Hepatocyte (in vitro differentiated cells): ENCODE results near the gene CPEB4. TPM values are rescaled to one million over a fixed set of nuclear protein-coding genes. Genes with fewer than 3 reads are reported as not detected.

Experiments
- DNase-seq: peaks from one replicate; pipeline ENCODE4 v3.0.0-alpha.2; 2016; ENCODE audit warnings: low spot score
- H2AFZ ChIP-seq: fragments of 200-600 bp; sonication (generic); 2 replicates; pipeline ENCODE4 v1.6.0; 2016; ENCODE audit warnings: antibody characterized with exemption, mild to moderate bottlenecking
- H3K27ac ChIP-seq: fragments of 200-600 bp; sonication (generic); 2 replicates; pipeline ENCODE4 v1.5.1; 2016; ENCODE audit warnings: mild to moderate bottlenecking
- H3K27me3 ChIP-seq: fragments of 200-600 bp; sonication (generic); 2 replicates; pipeline ENCODE4 v1.6.1; 2016
- H3K36me3 ChIP-seq: fragments of 200-600 bp; sonication (generic); replicated peaks from 2 replicates; pipeline ENCODE4 v1.5.1; 2016; ENCODE audit warnings: low read depth; ENCODE audit not compliant: insufficient read depth
- H3K4me1 ChIP-seq: fragments of 200-600 bp; sonication (generic); 2 replicates; pipeline ENCODE4 v1.5.1; 2016; ENCODE audit warnings: mild to moderate bottlenecking, moderate library complexity; ENCODE audit not compliant: insufficient read depth
- H3K4me2 ChIP-seq: fragments of 200-600 bp; sonication (generic); 2 replicates; pipeline ENCODE4 v1.6.0; 2016
- H3K4me3 ChIP-seq: fragments of 200-600 bp; sonication (generic); 2 replicates; pipeline ENCODE4 v1.5.1; 2016; ENCODE audit warnings: mild to moderate bottlenecking
- H3K79me2 ChIP-seq: fragments of 200-600 bp; sonication (generic); 2 replicates; pipeline ENCODE4 v1.6.0; 2017; ENCODE audit warnings: mild to moderate bottlenecking
- H3K9me2 ChIP-seq: fragments of 200-600 bp; sonication (generic); replicated peaks from 2 replicates; pipeline ENCODE4 v1.6.0; 2017; ENCODE audit warnings: mild to moderate bottlenecking; ENCODE audit not compliant: insufficient read depth
- H3K9me3 ChIP-seq: fragments of 200-600 bp; sonication (generic); 2 replicates; pipeline ENCODE4 v1.5.1; 2016; ENCODE audit warnings: low read depth, mild to moderate bottlenecking
- H4K20me1 ChIP-seq: fragments of 200-600 bp; sonication (generic); 2 replicates; pipeline ENCODE4 v1.6.0; 2016; ENCODE audit warnings: mild to moderate bottlenecking; ENCODE audit not compliant: insufficient read depth, poor library complexity, severe bottlenecking
- CTCF ChIP-seq: fragments of 200-600 bp; sonication (generic); IDR thresholded peaks from 2 replicates; pipeline ENCODE4 v1.5.1; 2016; ENCODE audit warnings: antibody characterized with exemption, mild to moderate bottlenecking; ENCODE audit not compliant: poor library complexity
- EZH2 ChIP-seq: fragments of 200-600 bp; sonication (generic); IDR thresholded peaks from 2 replicates; pipeline ENCODE4 v1.6.1; 2016; ENCODE audit warnings: antibody characterized with exemption, mild to moderate bottlenecking, borderline replicate concordance
- EZH2phosphoT487 ChIP-seq: fragments of 200-600 bp; sonication (generic); IDR thresholded peaks from one replicate; pipeline ENCODE4 v1.6.1; 2018; ENCODE audit warnings: antibody characterized with exemption, mild to moderate bottlenecking, low read depth, moderate library complexity; ENCODE audit not compliant: unreplicated experiment, severe bottlenecking
- WGBS: methylation state at CpG from one replicate; pipeline ENCODE4 v1.1.6; 2016; ENCODE audit warnings: low lambda C conversion rate; ENCODE audit errors: missing lambda C conversion rate; 5-methylcytosine and 5-hydroxymethylcytosine counted together
- polyA plus RNA-seq: library from polyadenylated mRNA; unstranded; fragments of >200 nt; fragmentation: Nextera tagmentation; extraction: Ambion mirVana; gene quantifications from 2 replicates; pipeline ENCODE4 v1.2.1, GENCODE V29; 2016
- total RNA-seq: library from RNA; depleted of rRNA; stranded (reverse); fragments of >200 nt; gene quantifications from 2 replicates; pipeline ENCODE4 v1.2.3, GENCODE V29; 2014

Gene CPEB4
- total and polyA plus RNA-seq, 2 experiments from 2014 or later = 13.3 to 49.2 TPM

GRCh38 chr5:173846929-173847501 lies 41.1 kb upstream of the CPEB4 start:
- Histone ChIP-seq H2AFZ (no peak overlapping the region), H3K27ac (peak overlapping the region; percentile 38), H3K27me3 (no peaks in the 10 kb centered on the region), H3K9me3 (no peaks in the 10 kb centered on the region), H3K4me2 (no peak overlapping the region), H4K20me1 (no peaks in the 10 kb centered on the region), H3K4me3 (no peak overlapping the region), H3K4me1 (no peaks in the 10 kb centered on the region), H3K9me2 (no peaks in the 10 kb centered on the region), H3K36me3 (no peaks in the 10 kb centered on the region), H3K79me2 (no peaks in the 10 kb centered on the region)
- 50% methylated on average over 1 of the region's 1 CpG for WGBS
- TF ChIP-seq EZH2 (no peak), EZH2phosphoT487 (no peak), CTCF (no peak)
- no peak for DNase-seq

GRCh38 chr5:173848986-173849596 lies 39.1 kb upstream of the CPEB4 start:
- H3K4me2 ChIP-seq = no peak overlapping the region
- 52% methylated on average over 2 of the region's 2 CpGs for WGBS
- no peak overlapping the region for H3K4me3 ChIP-seq
- H3K27me3 ChIP-seq = no peaks in the 10 kb centered on the region
- H4K20me1 ChIP-seq = no peaks in the 10 kb centered on the region
- no peak for DNase-seq
- no peaks in the 10 kb centered on the region for H3K4me1 ChIP-seq
- no peak overlapping the region for H2AFZ ChIP-seq
- no peaks in the 10 kb centered on the region for H3K36me3 ChIP-seq
- H3K27ac ChIP-seq = no peak overlapping the region
- H3K9me2 ChIP-seq = no peaks in the 10 kb centered on the region
- H3K9me3 ChIP-seq = no peaks in the 10 kb centered on the region
- no peak for TF ChIP-seq EZH2
- no peak for TF ChIP-seq CTCF
- TF ChIP-seq EZH2phosphoT487 = no peak
- no peaks in the 10 kb centered on the region for H3K79me2 ChIP-seq

- Histone ChIP-seq H3K9me2 (no peaks in the 10 kb centered on the region), H3K4me3 (no peak overlapping the region), H4K20me1 (no peaks in the 10 kb centered on the region), H3K4me1 (peaks cover under 1% of the 10 kb centered on the region), H3K36me3 (no peaks in the 10 kb centered on the region), H3K27me3 (no peaks in the 10 kb centered on the region), H2AFZ (no peak overlapping the region), H3K27ac (no peak overlapping the region), H3K9me3 (no peaks in the 10 kb centered on the region), H3K4me2 (no peak overlapping the region), H3K79me2 (no peaks in the 10 kb centered on the region)
- 95% methylated on average over 4 of the region's 4 CpGs for WGBS
- no peak for TF ChIP-seq CTCF
- TF ChIP-seq EZH2phosphoT487 = no peak
- no peak for TF ChIP-seq EZH2
- no peak for DNase-seq
Observed at GRCh38 chr5:173849908-173850307, 38.2 kb upstream of the CPEB4 start.
